Motor neuron (in vitro differentiated cells): ENCODE results near the gene FGG. TPM values are rescaled to one million over a fixed set of nuclear protein-coding genes. Genes with fewer than 3 reads are reported as not detected.

Experiments used
- ATAC-seq, 8 experiments: fragments of 200-7000 bp; cut with Tn5 transposase; replicated peaks in 6 of 8; 2 replicates each; pipeline ENCODE4 v1.8.0; 2021; ENCODE audit warnings: mild to moderate bottlenecking in 8 of 8, moderate library complexity in 8 of 8
- H3K27ac ChIP-seq, 2 donors: fragments of 250-450 bp; sonication (Bioruptor Pico); 2 replicates each; pipeline ENCODE4 v1.9.0; 2021; ENCODE audit warnings: antibody characterized with exemption in 2 of 2, mild to moderate bottlenecking in 2 of 2, moderate library complexity in 1 of 2
- H3K4me1 ChIP-seq, 2 donors: fragments of 250-450 bp; sonication (Bioruptor Pico); replicated peaks in 1 of 2; 2 replicates each; pipeline ENCODE4 v1.6.1; 2021; ENCODE audit warnings: antibody characterized with exemption in 2 of 2, mild to moderate bottlenecking in 2 of 2, moderate library complexity in 1 of 2
- H3K4me3 ChIP-seq, 5 donors: fragments of 250-450 bp; sonication (Bioruptor Pico); 2 replicates each; pipeline ENCODE4 v1.9.0; 2021; ENCODE audit warnings: antibody characterized with exemption in 5 of 5, mild to moderate bottlenecking in 5 of 5, moderate library complexity in 4 of 5
- WGBS, 10 experiments: fragments of 450-650 bp; shearing (Covaris generic); methylation state at CpG; one replicate each; pipeline ENCODE4 v1.0.0; 2022; 5-methylcytosine and 5-hydroxymethylcytosine counted together
- in situ Hi-C, 9 experiments: fragments of 400-800 bp; cut with MboI; loops; one replicate each; pipeline ENCODE4 v1.15.0; 2021; ENCODE audit warnings: low sequenced_read_pairs in 9 of 9, low pct_unique_long_range_greater_than_20kb in 2 of 9; ENCODE audit not compliant: unreplicated experiment in 9 of 9
- total RNA-seq, 8 experiments: library from RNA; unstranded; fragments of 300-600 nt; gene quantifications; 2 replicates each; pipeline versions ENCODE4 v1.2.3 to v1.2.4, GENCODE V29; 2022

FGG gene
- total RNA-seq, 8 experiments from 2014 or later = 0.43 to 2.0 TPM; not detected in 6

DNA sequence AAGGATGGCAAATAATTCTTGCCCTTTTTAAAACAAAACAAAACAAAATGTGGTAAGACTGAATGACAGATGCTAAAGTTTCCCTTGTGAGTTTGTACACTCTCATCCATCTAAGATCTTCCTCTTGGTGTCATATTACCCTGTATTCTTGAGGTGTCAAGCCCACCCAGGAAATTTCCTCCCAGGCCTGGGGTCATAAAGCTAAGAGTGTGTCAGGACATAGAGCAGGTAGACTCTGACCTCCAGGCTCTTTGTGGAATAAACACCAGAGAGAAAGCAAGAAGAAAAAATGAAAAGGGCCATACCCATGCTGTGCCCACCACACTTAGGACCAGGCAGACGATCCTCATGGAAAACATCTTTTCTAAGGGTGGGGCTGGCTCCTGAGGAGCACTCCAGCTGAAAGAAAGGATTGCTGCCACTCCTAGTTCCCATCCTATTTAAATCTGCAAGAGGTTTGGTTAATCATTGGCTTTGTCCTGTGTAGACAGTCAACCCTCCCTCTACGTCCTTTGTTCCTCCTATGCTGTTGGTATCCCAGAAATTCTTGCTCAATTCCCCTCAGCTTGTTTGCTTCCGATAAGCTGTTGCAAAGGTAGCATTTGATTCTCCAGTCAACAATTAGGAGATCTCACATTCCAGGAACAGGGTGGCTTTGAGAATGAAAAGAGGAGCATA, 22.0 kb downstream of the FGG start, which contains the start of gene FGA:
Gene FGA (minus strand): TSS at position 414 of the 678 bp plus-strand sequence. CDS start 55 bp downstream, at position 359.
- in situ Hi-C loops = no loop called here
- Histone ChIP-seq H3K4me1 (peaks cover 0 to 7% of the 10 kb centered on the region in 2 donors), H3K27ac (no peak within 1 kb of the TSS), H3K4me3 (no peak within 1 kb of the TSS)
- no peak for ATAC-seq
- 4 to 75% (median 26%) methylated on average over 1 to 3 of the region's 3 CpGs; no CpG with 5 or more reads in 3 of the 10 experiments for WGBS, 10 experiments

DNA sequence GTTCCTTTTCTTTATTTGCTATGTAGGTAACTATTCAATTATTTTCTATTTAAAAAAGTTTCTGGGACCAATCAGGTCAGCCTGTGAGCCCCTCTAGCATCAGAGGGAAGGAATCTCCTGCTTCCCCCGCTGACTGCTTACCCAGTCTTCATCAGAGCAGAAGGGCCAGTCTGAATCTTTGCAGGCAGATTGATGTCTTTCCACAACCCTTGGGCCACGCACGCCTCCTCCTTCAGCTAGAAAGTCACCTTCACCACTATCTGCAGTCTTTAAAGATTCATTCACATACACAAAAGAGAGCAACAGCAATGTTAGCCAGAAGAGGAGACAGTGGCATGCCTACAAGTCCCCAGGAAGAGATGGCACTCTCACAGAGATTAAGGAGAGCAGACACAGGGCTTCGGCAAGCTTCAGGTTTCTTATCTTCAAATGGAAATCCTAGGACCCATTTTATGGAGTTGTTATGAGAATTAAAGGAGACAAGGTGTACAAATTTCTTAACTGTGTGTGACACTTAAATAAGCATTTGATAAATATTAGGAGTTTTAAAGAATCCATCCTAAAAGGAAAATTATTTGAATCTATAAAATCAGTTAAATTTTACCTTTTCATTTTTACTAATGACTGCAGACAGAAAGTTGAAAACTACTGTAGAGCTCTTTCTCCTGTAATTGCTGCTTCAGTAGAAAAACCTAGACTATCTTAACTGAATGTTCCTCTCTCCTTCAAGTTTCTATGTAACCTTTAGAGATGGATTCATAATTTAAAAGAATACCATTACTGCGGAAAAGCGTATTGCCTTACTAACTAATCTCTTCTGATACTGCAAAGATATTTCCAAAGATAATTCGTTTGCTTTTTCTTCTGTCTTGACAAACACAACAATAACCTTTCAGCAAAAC, 22.9 kb downstream of the FGG start:
- ATAC-seq = no peak
- WGBS, 10 experiments = 29 to 100% (median 82%) methylated on average over 1 to 7 of the region's 7 CpGs
- H3K27ac ChIP-seq = no peak overlapping the region
- no peak overlapping the region for H3K4me3 ChIP-seq
- in situ Hi-C loops = no loop called here
- peaks cover 0 to 7% of the 10 kb centered on the region in 2 donors for H3K4me1 ChIP-seq

DNA sequence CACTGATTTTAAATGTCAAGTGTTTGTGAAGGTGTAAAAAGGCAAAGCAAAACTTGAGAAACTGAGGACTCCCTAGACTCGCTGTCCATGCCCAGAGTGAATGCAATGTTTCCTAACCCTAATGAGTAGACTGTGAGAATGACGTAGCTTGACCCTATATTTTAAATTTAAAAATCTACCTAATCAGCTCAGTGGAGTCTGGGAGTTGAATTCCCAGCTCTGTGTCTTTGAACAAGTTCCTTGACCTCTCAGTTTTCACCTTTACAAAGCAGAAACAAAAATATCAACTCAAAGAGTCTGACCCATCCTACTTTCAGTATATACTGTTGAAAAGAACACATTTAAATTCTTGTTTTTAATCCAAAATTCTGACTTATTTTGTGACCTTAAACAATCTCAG, 24.3 kb downstream of the FGG start:
- in situ Hi-C loops = no loop called here
- ATAC-seq = no peak
- Histone ChIP-seq H3K4me3 (no peak overlapping the region), H3K4me1 (peaks cover 0 to 7% of the 10 kb centered on the region in 2 donors), H3K27ac (no peak overlapping the region)
- 0 to 100% (median 100%) methylated on average over 1 to 2 of the region's 2 CpGs; no CpG with 5 or more reads in 3 of the 10 experiments for WGBS, 10 experiments

DNA sequence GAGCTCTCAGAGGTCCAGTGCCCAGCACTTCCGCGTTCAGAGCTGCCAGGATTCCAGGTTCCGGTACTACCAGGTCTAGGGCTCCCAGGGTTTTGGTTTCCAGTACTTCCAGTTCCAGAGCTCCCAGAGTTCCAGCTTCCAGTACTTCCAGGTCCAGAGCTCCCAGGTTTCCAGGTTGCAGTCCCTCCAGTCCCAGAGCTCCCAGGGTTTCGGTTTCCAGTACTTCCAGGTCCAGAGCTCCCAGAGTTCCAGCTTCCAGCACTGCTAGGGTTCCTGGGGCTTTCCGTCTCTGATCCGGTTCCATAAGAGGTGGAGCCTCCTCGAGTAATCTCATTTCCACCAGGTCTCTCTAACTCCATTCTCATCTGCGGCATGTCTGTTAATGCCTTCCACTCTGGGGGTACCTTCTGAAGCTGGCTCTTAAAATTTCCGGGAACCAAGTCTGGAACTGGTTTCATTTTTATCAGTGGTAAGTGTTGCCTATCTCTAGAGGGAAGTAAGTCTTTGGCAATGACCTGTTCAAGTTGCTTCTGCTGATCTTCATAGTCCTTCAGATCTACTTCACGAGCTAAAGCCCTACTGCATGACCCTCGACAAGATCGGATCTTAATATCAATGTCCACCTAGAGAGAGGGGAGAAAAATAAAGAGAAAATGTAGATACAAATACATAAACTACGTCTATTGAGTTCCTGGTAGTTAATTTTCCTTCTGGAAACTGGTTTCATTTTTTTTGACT, 26.0 kb downstream of the FGG start:
- H3K4me1 ChIP-seq = peaks cover 0 to 7% of the 10 kb centered on the region in 2 donors
- 0 to 97% (median 83%) methylated on average over 3 to 13 of the region's 13 CpGs; no CpG with 5 or more reads in 1 of the 10 experiments for WGBS, 10 experiments
- in situ Hi-C loops = no loop called here
- no peak overlapping the region for H3K27ac ChIP-seq
- ATAC-seq = no peak
- no peak overlapping the region for H3K4me3 ChIP-seq

- WGBS, 10 experiments = 16 to 100% (median 83%) methylated on average over 1 to 10 of the region's 10 CpGs; no CpG with 5 or more reads in 1 of the 10 experiments
- in situ Hi-C loops = no loop called here
- no peak for ATAC-seq
- no peak overlapping the region for H3K4me3 ChIP-seq
- H3K27ac ChIP-seq = no peak overlapping the region
- H3K4me1 ChIP-seq = peaks cover 0 to 3% of the 10 kb centered on the region in 2 donors
Observed at GRCh38 chr4:154585369-154586018, 27.0 kb downstream of the FGG start.

- H3K4me3 ChIP-seq = no peak overlapping the region
- no peak for ATAC-seq
- H3K27ac ChIP-seq = no peak overlapping the region
- no peaks in the 10 kb centered on the region for H3K4me1 ChIP-seq
- in situ Hi-C loops = no loop called here
- 54 to 95% (median 88%) methylated on average over 1 to 5 of the region's 5 CpGs; no CpG with 5 or more reads in 6 of the 10 experiments for WGBS, 10 experiments
Observed at GRCh38 chr4:154584259-154584658, 28.2 kb downstream of the FGG start.

GRCh38 chr4:154583677-154584076, 28.8 kb downstream of the FGG start:
- no peaks in the 10 kb centered on the region for H3K4me1 ChIP-seq
- H3K4me3 ChIP-seq = no peak overlapping the region
- in situ Hi-C loops = no loop called here
- no peak overlapping the region for H3K27ac ChIP-seq
- ATAC-seq = no peak

DNA sequence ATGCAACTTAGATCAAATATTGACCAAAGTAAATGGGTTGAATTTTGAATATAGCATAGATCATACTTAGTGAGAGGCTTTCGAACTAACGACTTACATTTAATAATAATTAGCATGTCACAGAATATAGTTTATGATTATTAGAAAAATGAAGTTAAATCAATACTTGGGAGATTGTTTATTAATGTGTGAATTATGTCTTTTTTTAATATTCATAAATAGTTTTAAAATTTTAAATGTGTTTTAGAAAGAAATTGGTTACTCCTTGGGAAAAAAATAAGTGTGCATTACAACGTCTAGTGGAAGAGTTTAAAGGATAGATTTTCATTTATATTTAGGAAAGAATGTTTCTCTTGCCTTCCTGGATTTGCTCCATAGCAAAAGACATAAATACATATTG, 29.2 kb downstream of the FGG start:
- Histone ChIP-seq H3K4me3 (no peak overlapping the region), H3K27ac (no peak overlapping the region), H3K4me1 (no peaks in the 10 kb centered on the region)
- 19 to 100% (median 92%) methylated on average over 2 to 3 of the region's 3 CpGs for WGBS, 10 experiments
- in situ Hi-C loops = no loop called here
- no peak for ATAC-seq

GRCh38 chr4:154582723-154583122, 29.7 kb downstream of the FGG start:
- no peaks in the 10 kb centered on the region for H3K4me1 ChIP-seq
- WGBS, 10 experiments = 10 to 79% (median 61%) methylated on average over 1 to 2 of the region's 2 CpGs
- no peak overlapping the region for H3K4me3 ChIP-seq
- no peak for ATAC-seq
- no peak overlapping the region for H3K27ac ChIP-seq
- in situ Hi-C loops = no loop called here

DNA sequence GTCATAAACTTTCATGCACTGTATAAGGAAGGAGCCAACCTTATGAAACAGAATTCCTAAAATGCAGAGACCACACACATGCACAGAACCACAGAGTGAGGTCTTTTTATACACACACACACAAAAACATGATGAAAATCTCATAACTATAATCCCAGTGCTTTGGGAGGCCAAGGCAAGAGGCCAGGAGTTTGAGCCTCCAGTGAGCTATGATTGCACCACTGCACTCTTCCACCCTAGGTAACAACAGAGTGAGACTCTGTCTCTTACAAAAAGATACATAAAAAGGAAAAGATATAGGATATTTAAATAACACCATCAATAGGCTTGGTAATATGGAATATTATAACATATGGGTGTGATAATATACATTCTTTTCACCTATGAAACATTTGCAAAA, 32.5 kb downstream of the FGG start:
- Histone ChIP-seq H3K27ac (no peak overlapping the region), H3K4me3 (no peak overlapping the region), H3K4me1 (no peaks in the 10 kb centered on the region)
- in situ Hi-C loops = no loop called here
- ATAC-seq = no peak

GRCh38 chr4:154578919-154579318, 33.5 kb downstream of the FGG start:
- ATAC-seq = no peak
- in situ Hi-C loops = no loop called here
- H3K27ac ChIP-seq = no peak overlapping the region
- WGBS, 10 experiments = 40 to 100% (median 96%) methylated on average over 1 of the region's 1 CpG; no CpG with 5 or more reads in 4 of the 10 experiments
- H3K4me1 ChIP-seq = no peaks in the 10 kb centered on the region
- no peak overlapping the region for H3K4me3 ChIP-seq

GRCh38 chr4:154577324-154577723, 35.1 kb downstream of the FGG start:
- Histone ChIP-seq H3K27ac (no peak overlapping the region), H3K4me3 (no peak overlapping the region), H3K4me1 (no peaks in the 10 kb centered on the region)
- ATAC-seq = no peak
- in situ Hi-C loops = no loop called here
- WGBS, 10 experiments = 33 to 100% (median 91%) methylated on average over 1 to 2 of the region's 2 CpGs; no CpG with 5 or more reads in 1 of the 10 experiments
